DLD1 (cell line): ENCODE measurements around the gene ADAM12.

ENCODE experiments used
- in situ Hi-C: cut with HindIII; loops from 2 replicates; pipeline ENCODE4 v1.10.0; 2017; ENCODE audit warnings: low sequenced_read_pairs

ADAM12 gene

DNA sequence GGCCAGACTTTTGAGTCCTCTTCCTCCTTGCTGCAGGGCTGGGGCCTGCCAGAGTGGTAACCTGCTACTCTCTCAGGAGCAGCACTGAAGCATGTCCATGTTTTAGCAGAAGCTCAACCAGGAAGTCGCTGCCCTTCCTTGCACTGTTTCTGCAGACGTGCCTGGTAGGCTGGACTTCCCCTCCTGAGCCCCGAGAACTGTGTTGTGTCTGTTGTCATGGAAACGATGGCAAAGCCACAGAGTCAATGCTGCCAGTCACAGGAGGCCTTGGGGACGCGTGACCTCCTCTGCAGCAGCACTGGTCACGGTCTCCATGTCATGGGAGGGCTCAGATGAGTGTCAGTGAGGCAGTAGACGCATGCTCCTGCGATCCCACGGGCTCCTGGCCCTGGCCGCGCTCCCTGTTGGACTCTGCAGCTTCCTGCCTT lies 346.5 kb downstream of the ADAM12 start:
- in situ Hi-C loops: no loop called here

- in situ Hi-C loops: no loop called here
Measured at GRCh38 chr10:126041117-126041516, 347.2 kb downstream of the ADAM12 start.

GRCh38 chr10:126037946-126038345 lies 350.3 kb downstream of the ADAM12 start:
- in situ Hi-C loops: no loop called here

DNA sequence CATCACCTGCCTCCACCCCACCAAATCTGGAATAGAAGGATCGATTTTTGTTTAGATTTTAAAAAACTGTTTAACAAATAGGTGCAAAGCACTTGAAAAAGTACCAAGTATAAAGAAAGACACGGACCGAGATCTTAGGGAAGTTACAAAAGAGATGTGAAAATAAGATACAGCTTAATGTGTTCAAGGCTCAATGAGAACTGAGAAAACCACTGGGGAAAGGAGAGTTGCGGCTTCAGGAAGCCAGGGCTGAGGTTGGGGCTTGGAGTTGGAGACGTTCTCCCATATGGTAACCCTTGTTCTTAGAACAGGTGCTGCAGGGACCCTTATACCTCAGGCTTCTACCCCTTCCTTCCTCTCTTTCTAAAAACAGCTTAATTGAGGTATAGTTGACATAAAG lies 351.8 kb downstream of the ADAM12 start:
- in situ Hi-C loops: no loop called here

- in situ Hi-C loops: no loop called here
Measured at GRCh38 chr10:126034586-126034985, 353.7 kb downstream of the ADAM12 start.

GRCh38 chr10:126029999-126030398 lies 358.3 kb downstream of the ADAM12 start:
- in situ Hi-C loops: no loop called here

- in situ Hi-C loops: no loop called here
Measured at GRCh38 chr10:126027692-126028091, 360.6 kb downstream of the ADAM12 start.

DNA sequence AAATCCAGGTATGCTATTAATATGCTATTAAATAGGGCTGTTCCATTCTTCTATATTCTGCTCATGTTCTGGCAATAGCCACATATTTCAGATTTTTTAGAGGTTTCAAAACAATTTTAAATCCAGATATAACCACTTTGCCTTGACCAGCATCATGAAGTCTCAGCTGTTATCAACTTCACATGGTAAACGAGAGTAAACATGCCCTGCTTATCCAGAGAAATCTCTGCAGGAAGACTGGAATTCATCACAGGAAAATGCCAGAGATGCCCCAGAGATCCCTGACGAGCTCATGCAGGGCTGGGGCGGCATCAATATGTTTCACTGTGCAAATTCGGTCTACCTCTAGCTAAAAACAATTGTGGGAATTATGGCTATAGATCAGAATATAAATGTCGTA lies 365.4 kb downstream of the ADAM12 start:
- in situ Hi-C loops: no loop called here

GRCh38 chr10:126021833-126022500 lies 366.3 kb downstream of the ADAM12 start:
- in situ Hi-C loops: no loop called here

GRCh38 chr10:126017961-126018560 lies 370.2 kb downstream of the ADAM12 start:
- in situ Hi-C loops: no loop called here

DNA sequence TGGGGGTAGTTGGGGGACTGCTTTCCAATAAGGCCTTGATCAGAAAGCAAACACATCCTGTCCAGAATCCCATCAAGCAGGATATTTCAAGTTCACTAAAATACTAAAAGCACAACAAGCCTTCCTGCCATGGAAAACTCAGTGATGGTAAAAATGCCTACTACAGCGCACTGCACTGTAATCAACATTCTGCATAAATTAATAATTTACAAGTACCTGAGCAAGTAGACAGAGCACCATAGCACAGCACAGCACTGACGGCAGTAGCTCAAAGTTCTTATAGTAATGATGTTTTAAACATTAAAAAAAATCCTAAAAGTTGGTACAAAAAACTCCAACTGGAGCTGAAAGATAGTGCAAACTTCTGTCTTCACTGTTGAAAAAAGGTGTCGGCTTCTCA lies 371.4 kb downstream of the ADAM12 start:
- in situ Hi-C loops: no loop called here

DNA sequence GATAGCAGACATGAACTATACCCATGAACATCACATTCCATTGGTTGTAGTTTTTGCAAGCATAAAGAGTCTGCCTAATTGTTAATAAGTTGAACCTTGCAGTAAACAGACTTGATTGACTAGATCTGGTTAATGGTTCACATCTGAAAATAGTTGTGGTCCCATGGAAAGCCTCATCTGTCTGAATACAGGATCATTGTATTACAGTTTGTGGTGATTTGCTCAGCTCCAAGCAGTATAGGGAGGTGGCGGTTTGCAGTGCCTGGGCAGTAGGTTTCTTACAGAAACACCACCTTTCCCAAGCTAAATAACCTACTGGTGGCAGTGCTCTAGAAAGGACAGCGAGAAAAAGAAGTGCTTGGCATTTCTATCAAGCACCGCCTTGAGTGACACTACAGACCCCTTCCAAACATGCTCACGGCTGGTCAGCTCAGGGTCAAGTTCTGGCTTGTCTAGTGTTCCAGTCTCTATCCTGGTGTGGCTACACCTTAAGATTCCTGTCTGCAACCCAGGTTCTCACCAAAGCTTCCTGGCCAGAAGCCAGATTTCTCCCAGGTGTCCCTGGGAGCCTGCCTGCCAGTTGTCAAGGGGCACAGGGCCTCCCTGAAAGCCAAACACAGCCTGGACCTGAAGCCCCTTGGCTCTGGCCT lies 372.0 kb downstream of the ADAM12 start:
- in situ Hi-C loops: no loop called here

DNA sequence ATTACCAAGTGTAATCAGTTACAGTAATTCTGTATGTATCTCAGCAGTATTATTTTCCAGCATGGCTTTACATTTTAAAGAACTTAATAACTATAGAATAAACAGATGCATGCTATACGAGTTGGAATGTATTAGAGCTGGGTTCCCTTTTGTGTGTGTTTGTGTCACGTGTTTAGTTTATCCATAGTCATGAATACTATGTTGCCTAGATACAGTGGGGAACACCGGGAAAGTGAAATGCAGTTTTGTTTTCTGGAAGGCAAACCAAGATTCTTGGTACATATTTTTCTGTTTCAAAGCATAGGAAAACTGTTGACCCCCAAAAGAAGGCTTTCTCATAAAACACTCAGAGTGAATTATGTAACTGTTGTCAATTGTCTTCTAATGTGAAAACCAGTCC lies 372.9 kb downstream of the ADAM12 start:
- in situ Hi-C loops: no loop called here

GRCh38 chr10:126014309-126014708 lies 374.0 kb downstream of the ADAM12 start:
- in situ Hi-C loops: no loop called here

DNA sequence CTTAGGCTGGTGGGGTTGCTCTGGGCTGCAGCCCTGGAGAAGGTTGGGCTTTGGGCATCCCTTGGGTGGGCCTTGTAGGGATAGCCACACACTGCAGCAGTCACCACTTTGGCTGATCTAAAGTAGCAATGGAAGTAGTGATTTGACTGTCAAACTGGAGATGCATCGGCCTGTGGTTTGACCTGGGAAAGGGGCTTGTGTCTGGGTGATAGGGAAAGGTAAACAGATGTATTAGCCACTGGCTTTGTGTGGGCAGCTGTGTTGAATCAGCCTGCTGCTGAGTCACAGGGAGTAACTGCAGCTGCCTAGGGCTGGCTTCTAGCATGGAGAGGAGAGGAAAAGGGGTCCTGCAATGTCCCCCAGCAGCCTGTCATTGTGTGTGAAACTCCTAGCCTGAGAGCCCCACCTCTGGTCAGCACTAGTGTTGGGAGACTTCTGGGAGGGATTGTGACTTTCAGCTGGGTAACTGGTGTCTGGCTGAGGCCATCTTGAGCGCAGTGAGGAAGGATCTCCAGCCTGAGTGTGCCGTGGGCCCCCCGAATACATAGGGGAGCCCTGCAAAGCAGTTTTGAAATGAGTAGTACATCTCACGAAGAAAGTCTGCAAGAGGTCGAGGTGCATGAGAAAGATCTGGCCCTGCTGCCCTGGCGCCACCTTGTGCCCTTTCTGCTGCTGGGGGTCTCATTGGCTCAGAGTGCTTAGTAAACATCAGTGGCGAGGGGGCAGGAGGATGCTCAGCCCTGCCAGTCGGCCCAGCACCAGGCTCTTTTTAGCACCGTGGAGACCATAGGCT lies 374.6 kb downstream of the ADAM12 start:
- in situ Hi-C loops: no loop called here

- in situ Hi-C loops: no loop called here
Measured at GRCh38 chr10:126012485-126012884, 375.8 kb downstream of the ADAM12 start.

GRCh38 chr10:126011995-126012394 lies 376.3 kb downstream of the ADAM12 start:
- in situ Hi-C loops: no loop called here

DNA sequence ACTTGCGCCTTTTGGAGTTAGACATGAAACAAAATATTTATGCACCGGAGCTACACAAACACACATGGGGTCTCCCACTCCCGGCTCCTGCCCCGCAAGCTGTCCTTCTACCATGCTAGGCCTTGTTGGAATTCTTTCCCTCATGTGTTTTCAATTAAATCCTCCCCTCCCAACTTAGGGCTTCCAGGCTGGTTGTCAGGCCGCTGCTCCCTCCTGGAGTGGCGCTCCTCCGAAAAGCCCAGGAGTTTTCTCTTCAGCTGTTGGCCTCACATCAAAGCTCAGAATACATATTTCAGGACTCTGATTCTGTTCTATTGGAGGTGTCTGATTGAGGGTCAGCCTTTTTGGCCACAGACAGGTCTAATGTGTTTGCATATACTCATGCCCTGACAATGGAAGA lies 378.6 kb downstream of the ADAM12 start:
- in situ Hi-C loops: no loop called here

GRCh38 chr10:126006906-126007305 lies 381.4 kb downstream of the ADAM12 start:
- in situ Hi-C loops: no loop called here

DNA sequence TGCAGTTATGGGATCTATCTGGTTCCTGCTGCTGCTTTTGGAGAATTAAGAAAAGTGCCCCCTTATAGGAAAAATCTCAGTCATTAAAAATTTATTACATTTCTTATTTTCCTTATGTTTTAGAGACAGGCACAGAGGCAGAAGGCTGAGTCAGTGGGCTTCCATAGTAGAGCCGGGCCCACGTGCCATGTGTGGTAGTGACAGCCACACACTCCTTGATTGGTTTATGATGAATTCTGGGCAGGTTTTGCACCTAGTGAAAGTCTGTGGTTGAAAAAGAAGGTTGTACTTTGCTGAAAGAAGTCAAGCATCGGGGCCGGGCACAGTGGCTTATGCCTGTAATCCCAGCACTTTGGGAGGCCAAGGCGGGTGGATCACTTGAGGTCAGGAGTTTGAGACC lies 382.0 kb downstream of the ADAM12 start:
- in situ Hi-C loops: no loop called here

DNA sequence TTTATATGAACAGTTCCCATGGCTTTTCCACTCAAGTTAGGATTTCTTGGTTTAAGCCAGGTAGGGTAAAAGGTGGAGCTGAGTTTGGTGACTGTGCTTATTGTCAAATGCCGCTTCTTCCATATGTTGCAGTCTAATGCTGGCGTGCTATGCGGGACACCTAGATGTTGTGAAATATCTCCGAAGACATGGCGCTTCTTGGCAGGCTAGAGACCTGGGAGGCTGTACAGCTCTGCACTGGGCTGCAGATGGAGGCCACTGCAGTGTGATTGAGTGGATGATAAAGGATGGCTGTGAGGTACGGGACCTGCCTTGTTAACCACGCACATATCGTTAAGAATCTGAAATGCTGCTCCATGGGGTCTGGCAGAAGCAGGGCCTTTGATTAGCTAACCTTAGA lies 383.5 kb downstream of the ADAM12 start:
- in situ Hi-C loops: no loop called here

- in situ Hi-C loops: no loop called here
Measured at GRCh38 chr10:126001576-126001975, 386.7 kb downstream of the ADAM12 start.
